ENCODE results near the gene RIC8A. TPM values are rescaled to one million over a fixed set of nuclear protein-coding genes. Genes with fewer than 3 reads are reported as not detected.

Gene RIC8A
- total and polyA plus RNA-seq, 2 of the 13 experiments (the other 11 are each of a cell fraction or from before 2014, with no cell fraction given), result 62.1 to 63.8 TPM

- TF ChIP-seq FOXP1 (IDR thresholded peaks at IDR 0.05) (no peak), FOXP1 (CRISPR knock-in tag; IDR thresholded peaks at IDR 0.05) (no peak), ZNF709 (CRISPR knock-in tag; IDR thresholded peaks at IDR 0.05) (peak; percentile 76), NONO (IDR thresholded peaks at IDR 0.05) (no peak), NONO (CRISPR knock-in tag; conservative IDR thresholded peaks at IDR 0.05) (no peak), ZNF335 (CRISPR knock-in tag; IDR thresholded peaks at IDR 0.05) (no peak), NCOA1 (CRISPR knock-in tag; IDR thresholded peaks at IDR 0.05) (no peak), JARID2 (CRISPR knock-in tag; IDR thresholded peaks at IDR 0.05; ENCODE audit: insufficient replicate concordance) (no peak), ONECUT2 (CRISPR knock-in tag; IDR thresholded peaks at IDR 0.05) (0 out of 2 replicates have a peak, but pooled peaks have one; percentile 13), TAF1 (CRISPR knock-in tag; IDR thresholded peaks at IDR 0.05) (peak; percentile 87), ZNF556 (CRISPR knock-in tag; IDR thresholded peaks at IDR 0.05; ENCODE audit: borderline replicate concordance) (no peak), ZNF205 (CRISPR knock-in tag; IDR thresholded peaks at IDR 0.05) (no peak), TEAD3 (CRISPR knock-in tag; optimal IDR thresholded peaks at IDR 0.05; ENCODE audit: borderline replicate concordance) (peak; percentile 28), ZNF232 (CRISPR knock-in tag; IDR thresholded peaks at IDR 0.05; ENCODE audit: borderline replicate concordance) (no peak), FOXK2 (IDR thresholded peaks at IDR 0.05) (no peak), ATM (IDR thresholded peaks at IDR 0.05; ENCODE audit: borderline replicate concordance) (no peak), ZNF713 (CRISPR knock-in tag; IDR thresholded peaks at IDR 0.05) (no peak), CSRNP2 (CRISPR knock-in tag; conservative IDR thresholded peaks at IDR 0.05; ENCODE audit: low read depth) (no peak), ERF (CRISPR knock-in tag; IDR thresholded peaks at IDR 0.05) (no peak), E2F1 (CRISPR knock-in tag; IDR thresholded peaks at IDR 0.05) (no peak), SALL1 (CRISPR knock-in tag; IDR thresholded peaks at IDR 0.05) (no peak), MEIS2 (CRISPR knock-in tag; IDR thresholded peaks at IDR 0.05) (peak; percentile 62; the same call in 1 of the 2 replicates)
- TF ChIP-seq, protein P1, sequence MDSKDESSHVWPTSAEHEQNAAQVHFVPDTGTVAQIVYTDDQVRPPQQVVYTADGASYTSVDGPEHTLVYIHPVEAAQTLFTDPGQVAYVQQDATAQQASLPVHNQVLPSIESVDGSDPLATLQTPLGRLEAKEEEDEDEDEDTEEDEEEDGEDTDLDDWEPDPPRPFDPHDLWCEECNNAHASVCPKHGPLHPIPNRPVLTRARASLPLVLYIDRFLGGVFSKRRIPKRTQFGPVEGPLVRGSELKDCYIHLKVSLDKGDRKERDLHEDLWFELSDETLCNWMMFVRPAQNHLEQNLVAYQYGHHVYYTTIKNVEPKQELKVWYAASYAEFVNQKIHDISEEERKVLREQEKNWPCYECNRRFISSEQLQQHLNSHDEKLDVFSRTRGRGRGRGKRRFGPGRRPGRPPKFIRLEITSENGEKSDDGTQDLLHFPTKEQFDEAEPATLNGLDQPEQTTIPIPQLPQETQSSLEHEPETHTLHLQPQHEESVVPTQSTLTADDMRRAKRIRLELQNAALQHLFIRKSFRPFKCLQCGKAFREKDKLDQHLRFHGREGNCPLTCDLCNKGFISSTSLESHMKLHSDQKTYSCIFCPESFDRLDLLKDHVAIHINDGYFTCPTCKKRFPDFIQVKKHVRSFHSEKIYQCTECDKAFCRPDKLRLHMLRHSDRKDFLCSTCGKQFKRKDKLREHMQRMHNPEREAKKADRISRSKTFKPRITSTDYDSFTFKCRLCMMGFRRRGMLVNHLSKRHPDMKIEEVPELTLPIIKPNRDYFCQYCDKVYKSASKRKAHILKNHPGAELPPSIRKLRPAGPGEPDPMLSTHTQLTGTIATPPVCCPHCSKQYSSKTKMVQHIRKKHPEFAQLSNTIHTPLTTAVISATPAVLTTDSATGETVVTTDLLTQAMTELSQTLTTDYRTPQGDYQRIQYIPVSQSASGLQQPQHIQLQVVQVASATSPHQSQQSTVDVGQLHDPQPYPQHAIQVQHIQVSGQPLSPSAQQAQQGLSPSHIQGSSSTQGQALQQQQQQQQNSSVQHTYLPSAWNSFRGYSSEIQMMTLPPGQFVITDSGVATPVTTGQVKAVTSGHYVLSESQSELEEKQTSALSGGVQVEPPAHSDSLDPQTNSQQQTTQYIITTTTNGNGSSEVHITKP (CRISPR knock-in tag; IDR thresholded peaks at IDR 0.05; ENCODE audit: low read depth), result no peak
- TF ChIP-seq, protein P2, sequence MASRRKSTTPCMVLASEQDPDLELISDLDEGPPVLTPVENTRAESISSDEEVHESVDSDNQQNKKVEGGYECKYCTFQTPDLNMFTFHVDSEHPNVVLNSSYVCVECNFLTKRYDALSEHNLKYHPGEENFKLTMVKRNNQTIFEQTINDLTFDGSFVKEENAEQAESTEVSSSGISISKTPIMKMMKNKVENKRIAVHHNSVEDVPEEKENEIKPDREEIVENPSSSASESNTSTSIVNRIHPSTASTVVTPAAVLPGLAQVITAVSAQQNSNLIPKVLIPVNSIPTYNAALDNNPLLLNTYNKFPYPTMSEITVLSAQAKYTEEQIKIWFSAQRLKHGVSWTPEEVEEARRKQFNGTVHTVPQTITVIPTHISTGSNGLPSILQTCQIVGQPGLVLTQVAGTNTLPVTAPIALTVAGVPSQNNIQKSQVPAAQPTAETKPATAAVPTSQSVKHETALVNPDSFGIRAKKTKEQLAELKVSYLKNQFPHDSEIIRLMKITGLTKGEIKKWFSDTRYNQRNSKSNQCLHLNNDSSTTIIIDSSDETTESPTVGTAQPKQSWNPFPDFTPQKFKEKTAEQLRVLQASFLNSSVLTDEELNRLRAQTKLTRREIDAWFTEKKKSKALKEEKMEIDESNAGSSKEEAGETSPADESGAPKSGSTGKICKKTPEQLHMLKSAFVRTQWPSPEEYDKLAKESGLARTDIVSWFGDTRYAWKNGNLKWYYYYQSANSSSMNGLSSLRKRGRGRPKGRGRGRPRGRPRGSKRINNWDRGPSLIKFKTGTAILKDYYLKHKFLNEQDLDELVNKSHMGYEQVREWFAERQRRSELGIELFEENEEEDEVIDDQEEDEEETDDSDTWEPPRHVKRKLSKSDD (CRISPR knock-in tag; IDR thresholded peaks at IDR 0.05; ENCODE audit: low read depth), result no peak
These were observed 28.7 kb downstream of the RIC8A start, which contains the start of gene SIRT3 (continued) for GRCh38 chr11:235997-236773.
